K562 (cell line): ENCODE measurements around the gene THAP4. TPM values are rescaled to one million over a fixed set of nuclear protein-coding genes. Genes with fewer than 3 reads are reported as not detected.

Experiments used
- ATAC-seq: fragments of 200-7000 bp; cut with Tn5 transposase; 3 replicates; pipeline ENCODE4 v1.9.1; 2020; ENCODE audit warnings: moderate library complexity
- BruUV-seq: library from RNA; stranded (reverse); fragments of 400-500 nt; replicated peaks from 2 replicates; lab custom pipeline; 2021; lab: Mats Ljungman, UMichigan
- CTCF ChIA-PET: fragments of 300-600 bp; formaldehyde crosslinking; extraction: SDS; loops from one replicate; lab custom pipeline; 2021; ENCODE audit warnings: low intra/inter-chr PET ratio; lab: Yijun Ruan, JAX
- POLR2A ChIA-PET: fragments of 300-600, 350-650 bp; sonication (Branson Sonifier 250); formaldehyde crosslinking; extraction: SDS; loops from one replicate; lab custom pipeline; 2021; ENCODE audit warnings: antibody characterized with exemption, inconsistent platforms; lab: Yijun Ruan, JAX
- DNase-seq, 4 experiments: peaks; one replicate each; pipeline versions ENCODE4 v3.0.0 to v3.0.0-alpha.2; 2011 to 2018; ENCODE audit warnings: low spot score in 3 of 4, mixed read lengths in 3 of 4; ENCODE audit errors: extremely low read depth in 1 of 4
- FAIRE-seq: peaks from 2 replicates; lab custom pipeline; 2011; peaks lifted over from hg19 to GRCh38; lab: Jason Lieb, UNC
- H2AFZ ChIP-seq: 2 replicates; pipeline ENCODE4 v1.6.0; 2011; ENCODE audit warnings: low read depth, low read length, control low read depth, inconsistent platforms
- H3K27ac ChIP-seq: fragments of 200-600 bp; 3 replicates; pipeline ENCODE4 v1.8.0; 2011; ENCODE audit warnings: low read depth, mild to moderate bottlenecking, control low read depth, inconsistent platforms, low read length, moderate library complexity, mixed read lengths; ENCODE audit errors: extremely low read depth
- H3K27me3 ChIP-seq, 2 experiments: fragments of 300-600 bp in 1 of 2; 2 replicates in 1 of 2; 3 replicates in 1 of 2; pipeline versions ENCODE4 v1.6.0 to v1.8.0; 2011; ENCODE audit warnings: inconsistent platforms in 2 of 2, low read length in 2 of 2, mild to moderate bottlenecking in 1 of 2, mixed read lengths in 1 of 2, moderate library complexity in 1 of 2; ENCODE audit not compliant: control insufficient read depth in 2 of 2, insufficient read depth in 2 of 2
- H3K36me3 ChIP-seq: fragments of 300-600 bp; 3 replicates; pipeline ENCODE4 v1.8.0; 2011; ENCODE audit warnings: mild to moderate bottlenecking, low read length, inconsistent platforms; ENCODE audit not compliant: control insufficient read depth, insufficient read depth
- H3K4me1 ChIP-seq, 2 experiments: fragments of 200-600 bp in 1 of 2; replicated peaks in 1 of 2; 2 replicates in 1 of 2; 3 replicates in 1 of 2; pipeline versions ENCODE4 v1.5.1 to v1.8.0; 2011; ENCODE audit warnings: inconsistent platforms in 2 of 2, low read length in 2 of 2, mild to moderate bottlenecking in 1 of 2, mixed read lengths in 1 of 2, moderate library complexity in 1 of 2; ENCODE audit not compliant: control insufficient read depth in 2 of 2, insufficient read depth in 2 of 2
- H3K4me2 ChIP-seq: 2 replicates; pipeline ENCODE4 v1.6.1; 2011; ENCODE audit warnings: low read length, control low read depth, inconsistent platforms, mixed read lengths; ENCODE audit not compliant: insufficient read depth
- H3K4me3 ChIP-seq: fragments of 200-600 bp; sonication (generic), shearing (Covaris generic); 2 replicates; pipeline ENCODE4 v1.5.1; 2016; ENCODE audit warnings: control low read depth, inconsistent platforms
- H3K79me2 ChIP-seq: fragments of 200-600 bp; 3 replicates; pipeline ENCODE4 v1.8.0; 2011; ENCODE audit warnings: low read length, inconsistent platforms; ENCODE audit not compliant: control insufficient read depth, insufficient read depth
- H3K9ac ChIP-seq, 2 experiments: 2 replicates each; pipeline versions ENCODE4 v1.6.0 to v1.6.1; 2011; ENCODE audit warnings: low read depth in 2 of 2, low read length in 2 of 2, control low read depth in 1 of 2, inconsistent platforms in 1 of 2, mild to moderate bottlenecking in 1 of 2, mixed read lengths in 1 of 2; ENCODE audit not compliant: insufficient read depth in 1 of 2
- H3K9me1 ChIP-seq: one replicate; pipeline ENCODE4 v1.6.0; 2011; ENCODE audit warnings: inconsistent platforms, mild to moderate bottlenecking, low read length, moderate library complexity; ENCODE audit not compliant: control insufficient read depth, insufficient read depth
- H3K9me3 ChIP-seq: replicated peaks from 2 replicates; pipeline ENCODE4 v1.5.1; 2011; ENCODE audit warnings: low read depth, low read length, inconsistent platforms; ENCODE audit not compliant: control insufficient read depth, insufficient read depth
- H4K20me1 ChIP-seq: replicated peaks from 2 replicates; pipeline ENCODE4 v1.6.1; 2011; ENCODE audit warnings: low read length, inconsistent platforms, mixed read lengths; ENCODE audit not compliant: control insufficient read depth, insufficient read depth
- BHLHE40 ChIP-seq: IDR thresholded peaks from 2 replicates; pipeline ENCODE4 v1.6.1; 2011; ENCODE audit warnings: low read length, improper control_type of control experiment
- CBX3 ChIP-seq, 2 experiments: IDR thresholded peaks; 1 replicate in 1 of 2; 2 replicates in 1 of 2; pipeline ENCODE4 v1.6.1; 2012; ENCODE audit warnings: inconsistent platforms in 2 of 2, low read length in 2 of 2, borderline replicate concordance in 1 of 2, control low read depth in 1 of 2
- CREM ChIP-seq: IDR thresholded peaks from 2 replicates; pipeline ENCODE4 v1.6.1; 2014; ENCODE audit warnings: antibody characterized with exemption, low read depth
- KDM5B ChIP-seq: fragments of 200-600 bp; sonication (generic); IDR thresholded peaks from 2 replicates; pipeline ENCODE4 v1.6.1; 2012; ENCODE audit warnings: low read depth, mild to moderate bottlenecking, moderate library complexity, low read length, control low read depth, inconsistent platforms; ENCODE audit not compliant: insufficient replicate concordance
- NONO ChIP-seq, 2 experiments: fragments of 200-400 bp in 1 of 2; fragments of 450-650 bp in 1 of 2; formaldehyde crosslinking in 1 of 2; IDR thresholded peaks; 2 replicates each; pipeline ENCODE4 v1.6.1; 2017; ENCODE audit warnings: low read depth in 2 of 2, mild to moderate bottlenecking in 2 of 2, moderate library complexity in 2 of 2, low read length in 1 of 2
- PHF8 ChIP-seq: fragments of 200-600 bp; sonication (generic); IDR thresholded peaks from 2 replicates; pipeline ENCODE4 v1.6.1; 2012; ENCODE audit warnings: mixed run types, mild to moderate bottlenecking, inconsistent platforms, low read length, moderate library complexity, borderline replicate concordance
- POLR2G ChIP-seq: fragments of 200-400 bp; formaldehyde crosslinking; IDR thresholded peaks from 2 replicates; pipeline ENCODE4 v1.6.1; 2017; ENCODE audit warnings: low read depth, mild to moderate bottlenecking, antibody characterized with exemption, low read length, moderate library complexity
- RB1 ChIP-seq: fragments of 450-650 bp; IDR thresholded peaks from 2 replicates; pipeline ENCODE4 v1.6.1; 2017; ENCODE audit warnings: low read depth, mild to moderate bottlenecking
- SUPT5H ChIP-seq: fragments of 450-650 bp; IDR thresholded peaks from 2 replicates; pipeline ENCODE4 v1.6.1; 2016
- WGBS: fragments of 100-300 bp; shearing (Covaris generic); methylation state at CpG from one replicate; pipeline ENCODE4 v1.1.6; 2016; ENCODE audit warnings: low coverage, mixed read lengths; ENCODE audit not compliant: insufficient coverage; ENCODE audit errors: missing lambda C conversion rate; 5-methylcytosine and 5-hydroxymethylcytosine counted together
- in situ Hi-C: fragments of 300-500 bp; cut with MboI; formaldehyde crosslinking; loops from 4 replicates; pipeline ENCODE4 v1.15.0; 2018; ENCODE audit warnings: inconsistent platforms, mixed read lengths
- intact Hi-C: fragments of 100-400 bp; cut with micrococcal nuclease; formaldehyde crosslinking; loops from 2 replicates; pipeline ENCODE4 v1.14.2; 2022
- polyA plus RNA-seq, 8 experiments: library from polyadenylated mRNA; depleted of rRNA in 4 of 8; stranded (reverse) in 5 of 8; unstranded in 3 of 8; fragments of >200 nt; fragmentation: Nextera tagmentation in 2 of 8; fragmentation: Illumina TruSeq in 1 of 8; extraction: Ambion mirVana in 2 of 8; extraction: Trizol in 1 of 8; gene quantifications; 2 replicates each; pipeline versions ENCODE4 v1.2.1 to v1.2.3, GENCODE V29; 2011 to 2014; ENCODE audit warnings: inconsistent platforms in 1 of 8, missing spikeins in 1 of 8
- total RNA-seq, 7 experiments: library from RNA; depleted of rRNA in 6 of 7; stranded (reverse); fragments of >200 nt in 6 of 7; fragmentation: Illumina TruSeq in 2 of 7; extraction: Trizol in 2 of 7; gene quantifications; 2 replicates each; pipeline versions ENCODE4 v1.2.1 to v1.2.3, GENCODE V29; 2011 to 2021; ENCODE audit warnings: low replicate concordance in 1 of 7
- TF ChIP-seq, protein P1 (sequence below): sonication (generic); formaldehyde crosslinking; IDR thresholded peaks from 2 replicates; pipeline ENCODE4 v1.8.0; 2022; ENCODE audit warnings: missing genetic modification reagents, mild to moderate bottlenecking, moderate library complexity, borderline replicate concordance
- TF ChIP-seq, protein P2 (sequence below), 2 experiments: fragments of 450-650 bp; IDR thresholded peaks; 2 replicates each; pipeline ENCODE4 v1.6.1; 2018; ENCODE audit warnings: mild to moderate bottlenecking in 2 of 2, low read depth in 1 of 2; ENCODE audit not compliant: partially characterized antibody in 2 of 2

Gene THAP4
- total and polyA plus RNA-seq, 9 of the 15 experiments (the other 6 are each of a cell fraction or from before 2014, with no cell fraction given): 8.6 to 60.9 (median 43.9) TPM

- H4K20me1 ChIP-seq: no peaks in the 10 kb centered on the region
- in situ Hi-C loops (no loop called here), intact Hi-C loops (loop anchor here (2.0 kb wide), 1 partner anchor 32 kb away; the partner anchor contains the start of gene STK25)
- peak; percentile 90 for ATAC-seq
- peak overlapping the region; percentile 53 to 91 for H3K9ac ChIP-seq
- peak overlapping the region; percentile 52 for H3K4me3 ChIP-seq
- POLR2A ChIA-PET: no interaction called here
- peak overlapping the region; percentile 93 for H2AFZ ChIP-seq
- CTCF ChIA-PET: no interaction called here
- H3K36me3 ChIP-seq: no peaks in the 10 kb centered on the region
- 3% methylated on average over 16 of the region's 68 CpGs for WGBS
- H3K4me2 ChIP-seq: peak overlapping the region; percentile 76
- no peaks in the 10 kb centered on the region for H3K9me1 ChIP-seq
- peak overlapping the region; percentile 16; the same call in 1 of the 3 replicates for H3K27ac ChIP-seq
- peaks cover 19 to 49% of the 10 kb centered on the region in 2 experiments for H3K4me1 ChIP-seq
- no peaks in the 10 kb centered on the region for H3K79me2 ChIP-seq
- H3K27me3 ChIP-seq: no peaks in the 10 kb centered on the region; a peak in 1 of 5 replicates
- TSS peak; percentile 88 for BruUV-seq
- peak; percentile 87 to 99 (median 98) for DNase-seq
- no peaks in the 10 kb centered on the region for H3K9me3 ChIP-seq
- FAIRE-seq: no peak
- TF ChIP-seq, protein P1, sequence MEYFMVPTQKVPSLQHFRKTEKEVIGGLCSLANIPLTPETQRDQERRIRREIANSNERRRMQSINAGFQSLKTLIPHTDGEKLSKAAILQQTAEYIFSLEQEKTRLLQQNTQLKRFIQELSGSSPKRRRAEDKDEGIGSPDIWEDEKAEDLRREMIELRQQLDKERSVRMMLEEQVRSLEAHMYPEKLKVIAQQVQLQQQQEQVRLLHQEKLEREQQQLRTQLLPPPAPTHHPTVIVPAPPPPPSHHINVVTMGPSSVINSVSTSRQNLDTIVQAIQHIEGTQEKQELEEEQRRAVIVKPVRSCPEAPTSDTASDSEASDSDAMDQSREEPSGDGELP (CRISPR knock-in tag): peak; percentile 41; the same call in 1 of the 2 replicates
- TF ChIP-seq KDM5B: peak; percentile 49
- TF ChIP-seq, protein P2, sequence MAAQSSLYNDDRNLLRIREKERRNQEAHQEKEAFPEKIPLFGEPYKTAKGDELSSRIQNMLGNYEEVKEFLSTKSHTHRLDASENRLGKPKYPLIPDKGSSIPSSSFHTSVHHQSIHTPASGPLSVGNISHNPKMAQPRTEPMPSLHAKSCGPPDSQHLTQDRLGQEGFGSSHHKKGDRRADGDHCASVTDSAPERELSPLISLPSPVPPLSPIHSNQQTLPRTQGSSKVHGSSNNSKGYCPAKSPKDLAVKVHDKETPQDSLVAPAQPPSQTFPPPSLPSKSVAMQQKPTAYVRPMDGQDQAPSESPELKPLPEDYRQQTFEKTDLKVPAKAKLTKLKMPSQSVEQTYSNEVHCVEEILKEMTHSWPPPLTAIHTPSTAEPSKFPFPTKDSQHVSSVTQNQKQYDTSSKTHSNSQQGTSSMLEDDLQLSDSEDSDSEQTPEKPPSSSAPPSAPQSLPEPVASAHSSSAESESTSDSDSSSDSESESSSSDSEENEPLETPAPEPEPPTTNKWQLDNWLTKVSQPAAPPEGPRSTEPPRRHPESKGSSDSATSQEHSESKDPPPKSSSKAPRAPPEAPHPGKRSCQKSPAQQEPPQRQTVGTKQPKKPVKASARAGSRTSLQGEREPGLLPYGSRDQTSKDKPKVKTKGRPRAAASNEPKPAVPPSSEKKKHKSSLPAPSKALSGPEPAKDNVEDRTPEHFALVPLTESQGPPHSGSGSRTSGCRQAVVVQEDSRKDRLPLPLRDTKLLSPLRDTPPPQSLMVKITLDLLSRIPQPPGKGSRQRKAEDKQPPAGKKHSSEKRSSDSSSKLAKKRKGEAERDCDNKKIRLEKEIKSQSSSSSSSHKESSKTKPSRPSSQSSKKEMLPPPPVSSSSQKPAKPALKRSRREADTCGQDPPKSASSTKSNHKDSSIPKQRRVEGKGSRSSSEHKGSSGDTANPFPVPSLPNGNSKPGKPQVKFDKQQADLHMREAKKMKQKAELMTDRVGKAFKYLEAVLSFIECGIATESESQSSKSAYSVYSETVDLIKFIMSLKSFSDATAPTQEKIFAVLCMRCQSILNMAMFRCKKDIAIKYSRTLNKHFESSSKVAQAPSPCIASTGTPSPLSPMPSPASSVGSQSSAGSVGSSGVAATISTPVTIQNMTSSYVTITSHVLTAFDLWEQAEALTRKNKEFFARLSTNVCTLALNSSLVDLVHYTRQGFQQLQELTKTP (IDR thresholded peaks at IDR 0.05; ENCODE audit: low read depth in 1 of 2, partially characterized antibody in 2 of 2): no peak
- TF ChIP-seq RB1: peak; percentile 57; the same call in 1 of the 2 replicates
- TF ChIP-seq CREM: peak; percentile 81
- peak; percentile 60 for TF ChIP-seq BHLHE40
- peak in 1 of 2 experiments; percentile 33; a peak in 1 of 3 replicates for TF ChIP-seq CBX3 (IDR thresholded peaks at IDR 0.05; ENCODE audit: borderline replicate concordance in 1 of 2, low read length in 2 of 2)
- peak; percentile 77; the same call in 1 of the 2 replicates for TF ChIP-seq PHF8
- TF ChIP-seq NONO (IDR thresholded peaks at IDR 0.05; ENCODE audit: low read depth in 2 of 2, low read length in 1 of 2): peak in 1 of 2 experiments; percentile 36; a peak in 1 of 4 replicates
- peak; percentile 87 for TF ChIP-seq POLR2G
- TF ChIP-seq SUPT5H: 0 out of 2 replicates have a peak, but pooled peaks have one; percentile 47
These were observed 96.0 kb downstream of the THAP4 start for GRCh38 chr2:241540771-241541561.
